Activated CD8-positive, alpha-beta memory T cell treated with anti-CD3 and anti-CD28 coated beads for 48 hours (primary cell): ENCODE results near the gene MEIOC.

Experiments used
- DNase-seq, 3 experiments: peaks; one replicate each; pipeline ENCODE4 v3.0.0-alpha.2; 2020; ENCODE audit warnings: low read depth in 2 of 3, low spot score in 2 of 3

Gene MEIOC

DNA sequence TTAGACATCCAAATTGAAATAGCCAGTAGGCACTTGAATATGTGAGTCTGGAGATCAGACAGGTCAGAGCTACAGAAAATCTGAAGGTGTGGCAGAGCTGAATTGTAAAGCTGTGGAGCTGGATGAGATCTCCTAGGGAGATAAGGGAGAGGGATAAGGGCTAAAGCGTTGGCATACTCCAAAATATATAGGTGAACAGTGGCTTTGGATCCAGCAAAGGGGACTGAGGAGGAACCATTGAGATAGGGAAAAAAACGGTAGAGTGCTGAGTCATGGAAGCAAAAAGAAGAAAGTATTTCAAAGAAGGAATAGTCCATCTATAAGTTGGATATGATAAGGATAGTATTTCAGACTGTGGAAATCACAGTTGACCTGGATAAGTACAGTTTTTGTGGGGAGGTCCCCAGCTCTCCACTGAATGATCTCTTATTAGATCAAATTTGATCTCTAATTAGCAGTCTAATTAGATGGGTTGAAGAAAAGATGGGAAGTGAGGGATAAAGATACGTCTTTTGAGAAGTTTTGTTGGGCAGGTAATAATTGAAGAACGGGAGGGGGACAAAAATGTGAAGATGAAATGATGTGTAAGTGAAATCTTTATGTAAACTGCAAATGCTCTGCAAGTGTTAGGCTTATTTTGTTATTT lies 51.6 kb downstream of the MEIOC start:
- DNase-seq, result no peak

DNA sequence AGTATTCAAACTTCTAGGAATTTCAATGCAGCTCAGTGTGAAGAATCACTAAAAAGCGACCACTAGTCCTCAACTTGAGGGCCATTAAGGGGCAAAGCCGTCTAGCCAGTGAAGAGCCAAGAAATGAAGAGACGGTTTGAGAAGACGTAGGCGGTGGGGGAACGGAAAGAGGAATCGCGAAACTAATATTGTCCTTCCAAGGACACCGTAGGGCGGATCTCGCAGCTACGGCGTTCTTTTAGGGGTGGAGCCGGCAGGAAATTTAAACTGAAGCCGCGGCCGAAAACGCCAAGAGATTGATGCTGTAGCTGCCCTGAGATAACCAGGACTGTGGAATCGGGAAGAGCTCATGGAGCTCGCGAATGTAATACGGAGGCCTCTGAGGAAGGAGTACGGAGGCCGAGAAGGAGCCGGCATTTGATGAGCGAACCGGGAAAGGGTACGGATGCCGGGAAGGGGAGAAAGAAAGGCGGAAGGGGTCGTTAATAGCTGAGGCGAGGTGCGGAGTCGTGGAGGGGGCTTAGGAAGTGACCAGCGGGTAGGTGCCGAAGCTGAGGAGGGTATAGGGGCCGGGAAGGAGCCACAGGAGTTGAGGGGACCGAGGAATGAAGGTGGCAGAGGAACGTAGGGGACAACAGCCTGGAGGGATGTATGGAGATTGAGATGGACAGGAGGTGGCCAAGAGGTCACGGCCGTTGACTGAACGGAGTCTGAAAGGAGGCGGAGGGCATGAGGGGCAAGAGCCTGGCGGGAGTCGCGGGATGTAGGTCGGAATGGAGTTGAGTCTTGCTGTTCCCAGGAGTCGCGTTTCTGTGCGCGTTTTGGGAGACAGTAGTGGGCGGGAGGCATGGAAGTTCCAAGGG lies 52.4 kb downstream of the MEIOC start, which contains the start of gene DBF4B:
Gene DBF4B, plus strand, starts transcription at position 265 of the 863 bp plus-strand sequence. Its CDS starts 156 bp downstream, at position 421.
- DNase-seq, result peak; percentile 42 to 55 (median 48)

DNA sequence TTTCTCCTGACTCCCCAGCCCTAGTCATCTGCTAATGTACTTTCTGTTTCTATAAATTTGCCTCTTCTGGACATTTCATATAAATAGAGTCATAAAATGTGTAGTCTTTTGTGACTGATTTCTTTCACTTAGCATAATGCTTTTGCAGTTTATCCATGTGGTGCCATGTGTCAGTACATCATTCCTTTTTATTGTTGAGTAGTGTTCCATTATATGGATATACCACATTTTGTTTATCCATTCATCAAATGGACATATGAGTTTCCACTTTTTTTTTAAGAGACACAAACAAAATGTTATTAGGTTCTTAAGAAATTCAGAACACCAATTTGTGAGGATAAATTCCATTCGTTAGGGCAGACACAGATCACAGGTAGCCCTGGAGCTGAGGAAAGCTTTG lies 63.2 kb downstream of the MEIOC start:
- no peak for DNase-seq

DNA sequence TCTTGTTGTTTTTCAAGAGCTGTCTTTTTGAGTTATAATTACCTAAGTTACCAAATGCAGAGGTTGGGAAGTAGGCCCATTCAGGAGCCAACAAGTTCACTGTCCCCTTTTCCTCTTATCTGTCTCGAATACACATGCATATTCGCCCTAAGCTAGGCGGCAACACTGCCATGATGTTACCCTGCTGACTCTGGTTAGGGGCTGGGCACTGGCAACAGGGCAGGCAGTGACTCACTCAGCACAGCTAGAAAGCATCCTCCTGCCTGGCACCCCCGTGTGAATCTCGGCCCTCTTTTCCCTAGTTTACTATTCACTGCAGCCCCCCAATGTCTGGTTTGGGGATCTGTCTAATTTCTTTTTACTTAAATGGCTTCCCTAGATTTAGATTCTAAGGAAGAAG lies 66.0 kb downstream of the MEIOC start:
- DNase-seq, result no peak
